ENCODE results near the gene POU3F1.

POU3F1 gene

DNA sequence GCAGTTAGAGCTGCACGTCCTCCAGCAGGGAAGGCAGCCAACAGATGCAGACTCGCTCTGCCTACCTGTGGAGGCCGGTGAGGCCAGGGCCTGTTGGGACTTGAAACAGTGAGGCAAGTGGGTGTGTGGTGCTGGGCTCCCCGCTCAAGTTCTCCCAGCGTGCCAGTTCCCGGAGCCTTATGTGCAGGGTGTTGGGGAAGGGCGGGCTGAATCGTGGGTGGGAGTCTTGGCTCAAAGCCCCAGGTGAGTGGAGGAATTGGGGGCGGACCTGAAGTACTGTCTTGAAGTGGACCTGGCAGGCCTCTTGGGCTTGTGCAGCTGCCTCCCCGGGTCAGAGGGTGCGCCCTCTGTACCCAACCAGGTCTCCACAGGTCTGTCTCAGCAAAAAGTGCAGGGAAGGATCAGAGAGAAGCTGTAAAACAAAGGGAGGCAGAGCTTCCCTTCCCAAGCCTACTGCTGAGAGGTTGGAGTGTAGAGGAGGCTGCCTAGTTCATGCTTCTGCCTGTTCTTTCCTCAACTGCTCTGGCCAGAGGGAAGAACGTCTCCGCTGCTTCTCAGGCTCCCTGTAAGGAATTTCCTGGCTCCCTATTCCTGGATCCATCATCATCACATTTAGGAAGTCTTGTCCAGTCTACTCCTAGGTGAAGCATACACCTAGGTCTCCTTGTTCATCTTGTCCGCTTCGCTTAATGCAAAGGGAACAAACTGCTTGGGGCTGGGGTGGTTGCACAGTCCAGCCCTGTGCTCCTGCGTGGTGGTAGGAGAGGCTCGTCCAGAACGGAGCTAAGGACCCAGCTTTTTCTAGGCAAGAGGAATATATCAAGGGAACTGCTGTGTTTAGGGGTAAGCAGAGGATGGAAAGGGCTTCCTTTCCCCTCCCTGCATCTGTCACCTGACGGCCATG lies 19.1 kb downstream of the POU3F1 start:
- DNase-seq, result peak; percentile 30

DNA sequence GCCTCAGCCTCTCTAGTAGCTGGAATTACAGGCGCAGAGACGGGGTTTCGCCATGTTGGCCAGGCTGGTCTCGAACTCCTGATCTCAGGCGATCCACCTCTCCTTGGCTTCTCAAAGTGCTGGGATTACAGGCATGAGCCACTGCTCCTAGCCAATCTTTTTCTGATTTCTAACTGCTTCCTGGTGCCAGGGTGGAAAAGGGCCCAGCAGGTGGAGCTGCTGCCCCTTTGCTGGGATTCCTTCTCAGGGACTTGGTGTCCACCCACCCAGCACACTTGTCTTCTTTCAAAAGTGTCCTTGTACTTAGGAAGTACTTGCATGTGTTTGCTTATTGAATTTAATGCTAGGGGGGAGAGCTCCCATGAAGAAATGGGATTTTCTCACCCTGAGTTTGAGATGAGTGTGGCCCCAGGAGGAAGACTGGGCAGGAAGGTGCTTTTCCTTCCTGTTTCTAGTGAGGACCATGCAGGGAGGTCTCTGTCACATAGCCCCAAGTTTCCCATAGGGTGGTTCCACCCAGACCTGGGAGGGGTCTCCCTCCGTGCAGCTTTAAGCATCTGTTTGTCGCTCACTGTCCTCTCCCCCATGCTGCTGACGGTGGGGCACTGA lies 19.9 kb downstream of the POU3F1 start:
- peak; percentile 49 for DNase-seq

DNA sequence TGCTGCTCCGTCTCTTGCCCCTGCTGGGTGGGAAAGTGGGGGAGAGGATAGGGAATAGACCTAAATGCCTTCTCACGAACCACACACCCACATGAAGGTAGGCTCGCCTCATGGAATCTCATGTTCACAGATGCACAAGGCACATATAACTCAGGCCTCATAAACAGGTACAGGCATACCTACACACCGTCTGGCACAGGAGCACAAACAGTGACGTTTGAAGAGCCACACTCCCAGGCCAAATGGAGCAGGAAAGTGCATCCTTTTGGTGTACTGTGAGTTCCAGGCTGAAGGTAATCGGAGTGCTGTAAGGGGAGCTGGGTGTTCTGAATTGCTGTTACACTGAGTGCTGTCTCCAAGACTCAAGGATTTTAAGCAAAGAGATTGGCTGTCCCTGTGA lies 20.9 kb downstream of the POU3F1 start:
- no peak for DNase-seq

DNA sequence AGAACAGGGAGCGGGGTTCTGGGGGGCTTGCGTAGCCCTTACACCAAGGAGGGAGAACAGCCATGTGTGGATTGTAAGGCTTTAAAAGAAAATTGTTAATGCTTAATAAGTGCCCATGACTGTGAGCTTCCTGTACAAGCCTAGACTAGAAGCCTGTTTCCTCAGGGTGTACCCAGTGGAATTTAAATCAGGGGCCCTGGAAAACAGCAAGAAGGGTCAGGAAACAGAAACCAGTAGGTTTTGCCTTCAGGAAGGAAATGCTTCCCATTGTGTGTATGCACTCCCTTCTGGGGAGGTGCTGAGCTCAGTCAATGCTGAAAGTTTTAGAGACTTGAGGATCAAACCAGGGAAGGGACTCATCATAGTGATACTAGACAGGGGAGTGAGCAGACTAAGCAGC lies 21.4 kb downstream of the POU3F1 start:
- DNase-seq, result no peak

DNA sequence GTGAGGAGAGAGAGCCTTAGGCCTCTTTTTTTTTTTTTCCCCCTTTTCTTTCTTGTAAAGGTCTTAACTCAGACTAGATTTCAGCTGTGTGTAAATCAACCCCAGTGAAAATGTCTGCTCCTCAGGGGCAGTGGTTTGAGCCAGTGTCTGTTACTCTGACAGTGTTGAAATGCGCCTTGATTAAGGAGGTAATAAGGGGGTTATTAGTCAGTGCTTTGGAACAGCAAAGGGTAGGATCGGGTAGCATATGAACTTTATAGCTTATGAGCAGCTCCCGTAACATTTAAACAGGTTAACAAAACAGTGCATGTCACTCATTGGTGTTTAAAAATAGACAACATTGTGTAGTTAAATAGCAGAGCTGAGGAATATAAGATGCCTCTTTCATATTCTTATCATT lies 23.8 kb downstream of the POU3F1 start:
- no peak for DNase-seq

DNA sequence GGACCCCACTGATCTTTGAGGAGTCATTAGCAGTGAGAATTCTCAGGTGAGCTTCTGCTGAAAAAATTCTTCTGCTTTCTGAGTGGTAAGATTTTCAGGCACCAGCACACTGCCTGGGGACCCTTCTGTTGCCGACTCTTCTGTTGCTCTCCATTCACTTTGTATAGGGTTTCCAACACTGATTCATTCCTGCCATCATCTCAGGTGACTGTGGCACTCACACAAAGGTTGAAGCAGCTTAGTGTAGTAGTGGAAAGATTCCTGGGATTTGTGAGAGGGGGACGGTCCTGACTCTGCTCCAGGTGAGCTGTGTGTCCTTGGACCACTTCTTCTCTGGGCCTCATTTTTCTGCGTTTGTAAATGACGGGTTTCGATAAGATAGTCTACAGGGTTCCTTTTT lies 24.6 kb downstream of the POU3F1 start:
- no peak for DNase-seq

DNA sequence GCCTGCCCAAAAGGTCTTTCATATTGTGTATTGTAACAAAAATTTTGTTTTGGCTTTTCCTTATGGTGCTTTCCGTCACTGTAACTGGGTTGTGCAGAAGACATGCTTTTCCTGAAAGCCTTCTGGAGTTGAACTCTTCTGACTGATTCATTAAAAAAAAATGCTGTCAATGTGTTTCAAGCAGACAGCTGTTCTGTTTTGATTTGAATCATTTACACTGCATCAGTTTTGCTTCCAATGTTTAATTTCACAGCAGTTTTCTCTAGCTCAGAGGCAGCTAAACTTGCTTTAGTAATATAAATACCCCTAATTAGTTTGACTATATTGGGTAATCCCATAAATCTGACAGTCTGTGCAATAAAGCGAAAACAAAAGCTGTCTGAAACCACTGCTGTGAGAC lies 26.2 kb downstream of the POU3F1 start:
- DNase-seq, result no peak

DNA sequence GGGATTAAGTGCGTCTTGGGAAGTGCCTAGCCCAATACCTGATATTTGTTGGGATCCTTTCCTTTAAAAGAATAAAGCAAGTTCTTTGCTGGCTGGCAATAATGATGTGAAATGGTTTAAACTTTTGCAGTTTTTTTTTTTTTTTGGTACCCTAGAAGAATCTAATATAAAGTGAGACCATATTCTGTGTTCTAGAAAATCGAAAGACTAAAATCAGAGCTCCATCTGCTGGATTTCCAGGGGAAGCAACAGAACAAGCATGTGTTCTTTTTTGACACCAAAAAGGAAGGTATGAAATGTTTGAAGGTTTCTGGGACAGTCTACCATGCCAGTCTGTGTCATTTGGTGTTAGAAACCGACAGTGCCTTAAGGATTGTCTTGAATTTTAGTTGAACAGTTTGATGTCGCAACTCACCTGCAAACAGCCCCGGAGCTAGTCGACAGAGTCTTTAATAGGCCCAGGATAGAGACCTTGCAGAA lies 27.7 kb downstream of the POU3F1 start:
- DNase-seq, result no peak

DNA sequence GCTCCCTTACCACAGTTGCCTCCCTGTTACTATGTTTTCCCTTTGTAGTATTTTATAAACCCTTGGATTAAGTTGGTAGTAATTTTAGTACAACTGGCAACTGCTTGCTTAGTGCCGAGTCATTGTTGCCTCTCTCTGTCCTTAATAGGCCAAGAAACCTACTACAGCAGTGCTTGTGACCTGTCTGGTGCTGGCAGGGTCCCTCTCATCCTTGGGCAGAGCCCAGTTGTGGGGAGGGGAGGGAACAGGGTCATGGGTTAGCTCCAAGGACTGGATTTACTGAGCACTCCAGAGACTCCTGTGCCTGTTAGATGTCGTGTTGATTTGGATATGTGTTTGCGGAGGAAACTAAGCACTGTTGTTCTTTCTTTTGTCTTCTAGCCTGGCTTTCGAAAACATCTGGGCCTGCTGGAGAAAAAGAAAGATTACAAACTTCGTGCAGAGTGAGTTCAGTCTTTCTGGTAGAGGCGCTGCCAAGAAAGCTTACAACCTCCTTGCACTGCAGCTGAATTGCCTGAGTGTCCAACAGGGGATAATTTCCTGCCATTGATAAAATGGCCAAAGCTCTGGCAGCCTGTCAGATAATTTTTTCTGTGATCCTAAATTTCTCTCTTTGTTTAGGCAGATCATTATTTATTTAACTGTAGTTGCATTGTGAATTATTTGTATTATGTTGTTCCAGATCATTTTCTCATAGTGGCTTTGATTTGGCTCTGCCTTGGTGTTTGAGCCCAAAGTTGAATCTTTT lies 30.4 kb downstream of the POU3F1 start:
- no peak for DNase-seq

DNA sequence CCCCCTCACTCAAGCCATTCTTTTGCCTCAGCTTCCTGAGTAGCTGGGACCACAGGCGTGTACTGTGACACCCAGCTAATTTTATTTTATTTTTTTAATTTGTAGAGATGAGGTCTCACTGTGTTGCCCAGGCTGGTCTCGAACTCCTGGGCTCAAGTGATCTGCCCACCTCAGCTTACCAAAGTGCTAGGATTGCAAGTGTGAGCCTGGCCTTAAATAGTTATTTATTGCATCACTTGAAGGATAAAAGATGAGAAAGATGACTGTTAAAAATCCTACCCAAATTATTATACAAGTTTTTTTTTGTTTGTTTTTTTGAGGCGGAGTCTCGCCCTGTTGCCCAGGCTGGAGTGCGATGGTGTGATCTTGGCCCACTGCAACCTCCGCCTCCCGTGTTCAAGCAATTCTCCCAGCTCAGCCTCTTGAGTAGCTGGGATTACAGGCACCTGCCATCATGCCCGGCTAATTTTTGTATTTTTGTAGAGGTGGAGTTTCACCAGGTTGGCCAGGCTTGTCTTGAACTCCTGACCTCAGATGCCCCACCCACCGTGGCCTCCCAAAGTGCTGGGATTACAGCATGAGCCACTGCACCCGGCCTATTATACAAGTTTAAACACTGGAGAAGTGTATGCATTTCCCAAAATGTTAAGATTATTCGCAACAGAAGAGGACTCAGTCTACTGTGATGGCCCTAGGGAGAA lies 31.7 kb downstream of the POU3F1 start:
- no peak for DNase-seq

DNA sequence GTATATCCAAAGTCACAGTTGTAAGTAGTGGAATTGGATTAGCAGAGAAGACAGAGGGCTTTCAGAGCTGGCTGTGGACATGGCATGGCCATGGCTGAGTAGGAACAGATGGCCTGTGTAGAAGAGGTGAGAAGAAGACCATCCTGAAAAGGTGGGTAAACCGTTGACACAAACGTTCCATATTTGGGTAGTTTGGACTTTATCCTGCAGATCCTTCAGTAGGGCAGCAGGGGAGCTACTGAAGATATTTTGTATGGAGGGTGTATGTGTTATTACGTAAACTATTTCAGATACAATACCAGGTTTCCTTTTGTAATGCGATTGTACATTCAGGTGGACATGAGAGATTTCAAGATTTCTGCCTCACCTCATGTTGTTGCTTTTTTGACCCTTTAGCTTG lies 32.4 kb downstream of the POU3F1 start:
- no peak for DNase-seq

DNA sequence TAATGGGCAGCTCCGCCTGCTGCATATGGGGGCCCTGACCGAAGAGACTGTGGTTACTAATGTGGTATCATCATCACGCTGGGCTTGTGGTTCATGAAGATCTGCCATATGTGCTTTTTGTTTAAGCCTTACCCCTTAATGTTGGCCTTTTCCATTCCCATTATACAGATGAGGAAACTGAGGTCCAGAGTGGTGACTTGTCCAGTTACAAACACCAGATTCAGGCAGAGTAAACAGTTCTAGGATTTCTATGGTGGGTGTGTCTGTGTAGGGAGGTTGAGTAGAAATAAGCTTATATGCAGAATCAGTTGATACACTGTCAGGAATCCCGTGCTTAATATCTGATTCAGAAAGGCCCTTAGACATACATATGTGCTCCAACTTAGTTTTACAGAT lies 33.4 kb downstream of the POU3F1 start:
- no peak for DNase-seq

DNA sequence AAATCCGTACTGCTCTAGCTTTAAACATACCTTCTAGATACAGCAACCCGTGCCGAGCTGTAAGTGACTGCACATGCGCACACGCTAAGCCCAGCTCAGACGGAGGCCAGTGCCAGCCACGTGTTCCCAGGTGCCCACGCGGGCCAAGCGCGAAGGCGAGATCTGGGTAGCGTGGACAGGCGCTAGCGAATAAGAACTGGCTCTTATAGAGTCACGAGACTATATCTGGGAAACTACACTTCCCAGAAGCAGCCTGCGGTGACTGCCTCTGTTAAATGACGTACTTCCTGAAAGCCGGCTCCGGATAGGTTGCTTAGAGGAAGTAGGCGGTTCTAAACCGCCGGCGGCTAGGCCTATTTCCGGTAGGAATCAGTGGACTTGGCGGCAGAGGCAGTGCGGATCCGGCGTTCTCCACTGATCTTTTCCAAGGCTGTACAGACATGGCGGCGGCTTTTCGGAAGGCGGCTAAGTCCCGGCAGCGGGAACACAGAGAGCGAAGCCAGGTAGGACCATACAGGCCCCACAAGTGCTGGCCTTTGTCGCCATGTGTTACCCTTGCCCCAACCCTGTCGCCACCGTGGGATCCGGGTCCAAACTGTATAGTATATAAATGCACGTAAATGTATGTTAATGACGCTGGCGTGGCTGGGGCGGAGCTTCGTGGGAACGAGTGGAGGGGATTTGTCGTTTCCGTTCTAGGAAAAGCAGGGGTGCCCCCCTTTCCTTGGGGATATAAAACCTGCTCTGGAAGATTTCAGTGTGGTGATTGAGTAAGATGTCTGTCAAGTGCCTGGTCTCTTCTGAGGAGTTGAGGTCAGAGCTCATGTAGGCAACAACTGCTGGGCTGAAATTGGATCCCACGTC lies 34.0 kb downstream of the POU3F1 start, which contains the start of gene UTP11:
TSS of gene UTP11 (plus strand) at position 372 of the 864 bp plus-strand sequence. CDS start at position 441, 69 bp downstream.
- DNase-seq, result peak; percentile 96

DNA sequence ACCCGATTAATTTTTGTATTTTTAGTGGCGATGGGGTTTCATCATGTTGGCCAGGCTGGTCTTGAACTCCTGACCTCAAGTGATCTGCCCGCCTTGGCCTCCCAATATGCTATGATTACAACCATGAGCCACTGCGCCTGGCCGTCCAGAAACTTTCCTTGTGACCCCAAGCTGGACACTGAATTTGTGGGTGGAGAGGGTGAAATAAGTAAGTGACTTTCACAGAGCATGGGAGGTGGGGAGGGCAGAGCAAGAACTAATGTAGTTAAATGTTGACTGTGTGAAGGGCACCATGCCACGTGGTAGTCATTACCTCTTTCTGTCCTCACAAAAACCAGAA lies 36.8 kb downstream of the POU3F1 start:
- no peak for DNase-seq

DNA sequence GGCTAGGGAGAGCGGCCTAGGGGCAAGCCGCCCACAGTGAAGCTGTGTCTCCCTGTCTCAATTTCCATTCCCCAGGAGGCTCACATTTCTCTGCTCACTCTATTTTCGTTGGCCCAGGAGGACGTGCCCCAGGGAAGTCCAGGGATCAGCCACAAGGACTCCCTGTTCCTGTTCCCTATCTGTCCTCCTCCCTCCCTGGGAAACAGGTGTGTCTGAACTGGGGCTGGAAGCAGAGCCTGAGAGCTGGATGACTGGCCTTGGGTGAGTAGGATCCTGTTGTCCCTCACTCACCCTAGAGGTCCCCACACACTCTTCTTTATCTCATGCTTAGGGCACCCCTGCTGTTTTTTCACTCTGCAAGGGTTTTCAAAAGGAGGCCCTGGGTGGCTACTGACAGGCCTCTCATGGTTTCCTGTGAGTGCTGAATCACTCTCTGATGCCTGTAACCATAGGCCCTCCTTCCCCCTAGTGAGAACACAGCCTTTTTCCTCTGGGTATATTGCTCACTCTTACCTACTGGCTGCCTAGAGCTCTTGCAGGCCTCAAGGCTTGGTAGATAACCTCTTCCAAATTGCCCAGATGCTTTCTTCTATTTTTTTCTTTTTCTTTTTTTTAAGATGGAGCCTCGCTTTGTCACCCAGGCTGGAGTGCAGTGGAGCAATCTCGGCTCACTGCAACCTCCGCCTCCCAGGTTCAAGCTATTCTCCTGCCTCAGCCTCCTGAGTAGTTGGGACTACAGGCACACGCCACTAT lies 37.3 kb downstream of the POU3F1 start:
- DNase-seq, result no peak

DNA sequence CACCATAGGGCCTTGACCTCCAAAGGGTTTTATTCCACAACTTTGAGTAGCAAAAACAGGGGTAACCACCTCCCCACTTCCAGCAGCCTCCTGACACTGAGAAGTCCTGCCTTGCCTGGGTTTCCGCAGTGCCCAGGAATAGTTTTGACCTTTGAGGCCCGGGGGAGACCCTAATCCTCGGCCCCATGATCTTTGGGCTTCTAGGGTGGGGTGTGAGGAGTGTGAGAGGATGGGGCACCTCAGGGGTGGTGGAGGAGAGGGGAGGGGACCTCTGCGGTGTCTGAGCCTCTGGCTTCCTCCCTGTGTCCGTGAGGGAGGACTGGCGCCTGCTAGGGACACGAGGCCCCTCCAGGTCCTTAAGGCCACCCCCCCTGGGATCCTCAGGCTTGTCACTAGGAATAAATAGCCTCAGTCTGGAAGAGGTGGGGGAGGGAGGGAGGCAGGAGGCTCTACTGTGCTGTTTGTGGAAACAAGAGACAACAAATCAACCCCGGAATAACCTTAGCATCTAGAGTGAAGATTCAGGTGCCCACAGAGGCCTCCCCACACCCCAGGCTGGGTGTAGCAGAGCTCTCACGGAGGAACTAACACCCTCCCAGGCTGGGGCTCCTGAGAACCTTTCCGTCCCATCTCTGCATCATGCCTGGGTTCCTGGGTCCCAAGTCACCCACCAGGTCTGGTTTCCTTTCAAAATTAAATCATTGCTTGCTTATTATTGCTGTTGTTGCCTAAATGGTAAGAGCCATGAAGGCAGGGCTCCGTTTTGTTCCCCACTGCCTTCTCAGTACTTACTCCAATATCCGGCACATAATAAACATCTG lies 40.4 kb downstream of the POU3F1 start:
- peak; percentile 60 for DNase-seq

DNA sequence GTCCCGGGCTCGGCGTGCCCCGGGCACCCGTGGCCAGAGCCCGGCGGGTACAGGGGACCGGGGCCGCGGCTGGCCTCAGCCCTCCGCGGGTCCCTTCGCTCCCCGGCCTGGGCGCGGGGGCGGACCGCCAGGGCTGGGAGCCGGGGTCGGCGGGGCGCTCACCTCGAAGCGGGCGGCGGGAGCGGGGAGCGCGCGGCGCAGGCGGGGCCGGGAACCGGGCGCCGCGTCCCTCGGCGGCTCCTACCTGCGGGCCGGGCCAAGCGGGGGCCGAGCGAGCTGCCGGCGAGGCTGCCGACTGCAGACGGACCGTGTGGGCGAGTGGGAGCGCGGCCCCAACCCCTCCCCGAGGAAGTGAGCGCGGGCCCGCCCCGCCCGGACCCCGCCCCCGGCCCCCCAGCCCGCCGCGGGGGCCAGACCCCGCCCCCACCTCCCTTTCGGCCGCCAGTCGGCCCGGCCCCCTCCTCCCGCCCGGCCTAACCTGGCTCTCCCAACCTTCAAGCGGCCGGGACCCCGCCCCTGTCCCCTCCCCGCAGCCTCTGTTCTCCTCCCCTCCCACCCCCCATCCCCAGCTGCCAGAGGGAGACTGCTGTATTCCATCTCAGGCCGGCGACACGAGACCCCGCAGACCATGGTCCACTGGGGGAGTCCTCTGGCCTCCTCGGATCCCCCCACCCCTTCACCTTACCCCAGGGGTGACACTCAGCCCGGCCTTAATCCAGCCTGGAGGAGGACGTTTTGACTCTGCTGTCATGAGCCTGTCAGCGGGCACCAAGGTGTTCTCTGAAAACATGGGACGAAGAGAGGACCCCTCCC lies 41.2 kb downstream of the POU3F1 start, which contains the start of gene FHL3:
TSS of gene FHL3 (minus strand) at position 320 of the 813 bp plus-strand sequence. CDS start 6,102 bp downstream, outside the sequence.
- peak; percentile 89 for DNase-seq

DNA sequence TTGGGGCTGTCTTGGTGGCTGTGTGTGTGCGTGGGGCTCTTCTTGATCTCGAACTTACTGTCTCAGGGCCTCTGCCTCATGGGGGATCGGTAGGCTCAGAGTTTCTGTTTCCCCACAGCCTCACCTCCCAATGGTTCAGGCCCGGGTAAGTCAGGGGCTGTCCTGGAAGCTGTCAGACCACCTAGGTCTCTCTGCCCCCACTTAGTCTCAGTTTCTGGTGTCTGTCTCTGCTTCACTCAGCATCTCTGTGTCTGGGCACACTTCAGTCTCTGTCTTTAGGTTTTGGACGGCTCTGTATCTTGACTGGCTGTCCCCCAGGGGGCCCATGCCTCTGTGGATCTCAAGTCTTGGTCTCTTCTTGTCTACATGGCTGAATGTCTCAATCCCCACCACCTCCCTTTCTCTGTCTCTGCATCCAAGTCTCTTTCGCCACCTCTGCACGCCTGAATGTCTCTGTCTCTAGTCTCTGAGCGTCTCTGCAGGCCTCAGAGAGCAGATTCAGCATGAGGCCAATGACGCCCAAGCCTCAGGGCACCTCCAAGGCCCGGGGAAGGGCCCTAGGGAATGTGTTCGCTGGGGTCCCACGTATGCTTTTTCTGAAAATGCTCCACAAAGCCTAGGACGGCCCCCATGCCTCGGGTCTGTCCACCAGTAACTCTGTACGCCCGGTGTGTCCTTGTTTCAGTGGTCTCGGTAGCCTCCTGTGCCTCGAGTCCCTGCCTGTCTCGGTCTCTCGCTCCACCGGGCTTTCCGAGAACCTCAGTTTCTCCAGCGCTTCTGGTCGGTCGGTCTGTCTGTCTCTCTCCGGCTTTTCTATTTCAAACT lies 42.1 kb downstream of the POU3F1 start:
- no peak for DNase-seq

Data from left hindlimb (tissue), 1 donor.